Fibroblast of skin of scalp (primary cell): Measurements from ENCODE around the gene ZNF211. TPM values are rescaled to one million over a fixed set of nuclear protein-coding genes. Genes with fewer than 3 reads are reported as not detected.

Experiments
- DNase-seq: peaks from one replicate; pipeline ENCODE4 v3.0.0-alpha.2; 2013
- polyA plus RNA-seq, 2 experiments: library from polyadenylated mRNA; unstranded; fragments of 120-200 nt; gene quantifications; one replicate each; pipeline ENCODE4 v1.2.1, GENCODE V29; 2013; ENCODE audit not compliant: insufficient read length in 2 of 2

ZNF211 gene
- 6.6 TPM for polyA plus RNA-seq (2013, experiment 1 of 2; ENCODE audit: insufficient read length)
- 8.1 TPM for polyA plus RNA-seq (2013, experiment 2 of 2; ENCODE audit: insufficient read length)

- DNase-seq, result peak; percentile 95
Measured at GRCh38 chr19:57632987-57633831, at the start of gene ZNF211. TSS of gene ZNF211 (plus strand) at chr19:57633168. CDS start at chr19:57633347, 179 bp downstream.

DNA sequence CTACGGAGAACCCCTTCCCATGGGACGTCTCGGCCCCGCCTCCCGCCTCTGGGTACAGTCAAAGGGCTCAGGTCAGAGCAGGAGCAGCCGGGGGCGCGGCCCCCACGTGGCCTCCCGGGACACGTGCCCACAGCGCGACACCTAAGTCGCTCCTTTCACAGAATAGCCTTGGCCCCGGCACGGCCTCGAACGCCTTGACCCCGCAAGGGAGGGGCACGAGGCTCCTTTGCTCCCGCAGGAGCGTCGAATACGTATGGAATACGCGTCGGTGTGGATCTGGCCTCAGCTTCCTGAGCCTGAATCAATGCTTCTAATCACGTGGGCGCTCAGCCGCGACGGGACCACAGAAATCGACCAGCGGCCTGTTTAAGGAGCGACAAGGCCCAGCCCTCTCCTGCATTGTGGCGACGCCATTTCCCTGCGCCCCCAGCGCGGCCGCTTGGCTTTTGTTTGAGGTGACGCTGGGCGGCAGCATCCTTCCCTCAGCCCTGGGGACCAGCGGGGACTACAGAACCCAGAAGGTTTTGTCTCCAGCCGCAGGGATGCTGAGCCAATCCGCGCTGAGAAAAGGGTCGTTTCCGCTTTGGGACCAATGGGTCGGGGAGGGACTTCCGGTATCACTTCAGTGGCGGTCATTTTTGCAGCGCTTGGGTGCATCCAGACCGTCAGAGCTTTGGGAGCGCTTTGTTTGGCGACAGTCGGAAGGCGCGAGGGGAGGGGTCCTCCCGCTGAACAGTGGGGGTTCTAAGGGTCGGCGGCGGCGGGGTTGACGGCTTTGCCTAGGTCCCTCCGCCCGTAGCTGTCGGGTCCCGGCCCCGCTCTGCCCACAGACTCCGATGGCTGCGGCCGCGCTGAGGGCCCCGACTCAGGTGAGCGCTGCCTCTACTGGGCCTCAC lies 49.2 kb upstream of the ZNF211 start, which contains the start of gene ZIK1:
Gene ZIK1 (plus strand): TSS at position 625 of the 896 bp plus-strand sequence. CDS start 212 bp downstream, at position 837.
- peak; percentile 97 for DNase-seq

GRCh38 chr19:57587529-57587928 lies 45.4 kb upstream of the ZNF211 start:
- DNase-seq, result no peak

GRCh38 chr19:57599377-57599760 lies 33.6 kb upstream of the ZNF211 start:
- DNase-seq, result no peak

- peak; percentile 95 for DNase-seq
Measured at GRCh38 chr19:57599761-57600383, 33.1 kb upstream of the ZNF211 start, which contains the start of gene ZNF530. TSS of gene ZNF530 (plus strand) at chr19:57599885. CDS start at chr19:57604346, 4,461 bp downstream.

DNA sequence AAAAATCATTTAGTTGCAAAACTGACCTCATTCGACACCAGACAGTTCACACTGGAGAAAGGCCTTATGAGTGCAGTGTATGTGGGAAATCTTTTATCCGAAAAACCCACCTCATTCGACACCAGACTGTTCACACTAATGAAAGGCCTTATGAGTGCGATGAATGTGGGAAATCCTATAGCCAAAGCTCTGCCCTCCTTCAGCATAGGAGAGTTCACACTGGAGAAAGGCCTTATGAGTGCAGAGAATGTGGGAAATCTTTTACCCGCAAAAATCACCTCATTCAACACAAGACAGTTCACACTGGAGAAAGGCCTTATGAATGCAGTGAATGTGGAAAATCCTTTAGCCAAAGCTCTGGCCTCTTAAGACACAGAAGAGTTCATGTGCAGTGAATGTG lies 26.0 kb upstream of the ZNF211 start:
- DNase-seq, result no peak

DNA sequence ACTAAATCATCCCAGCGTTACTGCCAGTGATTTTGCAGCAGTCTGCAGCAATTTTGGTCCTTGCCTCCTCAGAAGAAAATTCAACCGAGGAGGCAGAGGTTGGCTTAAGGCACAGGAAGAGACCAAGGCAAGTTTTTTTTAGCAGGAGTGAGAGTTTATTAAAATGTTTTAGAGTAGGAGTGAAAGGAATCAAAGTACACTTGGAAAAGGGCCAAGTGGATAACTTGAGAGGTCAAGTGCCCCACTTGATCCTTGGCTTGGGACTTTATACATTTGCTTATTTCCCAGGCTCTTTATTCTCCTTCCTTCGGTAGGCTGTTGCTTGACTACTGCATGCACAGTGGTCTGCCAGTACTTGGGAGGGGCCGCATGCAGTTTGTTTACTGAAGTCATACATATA lies 21.9 kb upstream of the ZNF211 start:
- DNase-seq, result no peak

GRCh38 chr19:57613941-57614743 lies 18.8 kb upstream of the ZNF211 start, which contains the start of gene ZNF134:
TSS of gene ZNF134 (plus strand) at chr19:57614242. CDS start at chr19:57619469, 5,227 bp downstream.
- peak; percentile 91 for DNase-seq

DNA sequence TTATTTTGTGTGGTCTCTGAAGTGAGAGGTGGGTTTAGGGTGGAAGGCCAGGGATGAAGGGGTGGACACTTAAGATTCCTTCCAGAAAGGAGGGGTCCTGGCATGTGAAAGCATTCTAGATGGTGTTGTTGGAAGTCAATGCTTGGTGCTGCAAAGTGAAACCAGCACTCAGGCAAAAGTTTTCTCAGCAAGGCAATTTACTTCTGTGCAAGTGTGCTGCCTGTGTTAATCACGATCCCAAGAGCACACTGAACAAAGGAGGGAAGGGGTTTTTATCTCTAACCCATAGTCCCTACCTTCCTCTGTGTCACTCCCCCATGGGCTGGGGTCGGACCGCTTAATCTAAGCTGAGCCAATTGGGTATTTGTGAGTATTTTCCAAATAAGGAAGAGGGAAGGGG lies 17.6 kb upstream of the ZNF211 start:
- DNase-seq, result no peak

DNA sequence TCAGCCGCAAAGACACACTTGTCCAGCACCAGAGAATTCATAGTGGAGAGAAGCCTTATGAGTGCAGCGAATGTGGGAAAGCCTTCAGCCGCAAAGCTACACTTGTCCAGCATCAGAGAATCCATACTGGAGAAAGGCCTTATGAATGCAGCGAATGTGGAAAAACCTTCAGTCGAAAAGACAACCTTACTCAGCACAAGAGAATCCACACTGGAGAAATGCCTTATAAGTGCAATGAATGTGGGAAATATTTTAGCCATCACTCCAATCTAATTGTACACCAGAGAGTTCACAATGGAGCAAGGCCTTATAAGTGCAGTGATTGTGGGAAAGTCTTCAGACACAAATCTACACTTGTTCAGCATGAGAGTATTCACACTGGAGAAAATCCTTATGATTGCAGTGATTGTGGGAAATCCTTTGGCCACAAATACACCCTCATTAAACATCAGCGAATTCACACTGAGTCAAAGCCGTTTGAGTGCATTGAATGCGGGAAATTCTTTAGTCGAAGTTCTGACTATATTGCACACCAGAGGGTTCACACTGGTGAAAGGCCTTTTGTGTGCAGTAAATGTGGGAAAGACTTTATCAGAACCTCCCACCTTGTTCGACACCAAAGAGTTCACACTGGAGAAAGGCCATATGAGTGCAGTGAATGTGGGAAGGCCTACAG lies 12.2 kb upstream of the ZNF211 start:
- no peak for DNase-seq

DNA sequence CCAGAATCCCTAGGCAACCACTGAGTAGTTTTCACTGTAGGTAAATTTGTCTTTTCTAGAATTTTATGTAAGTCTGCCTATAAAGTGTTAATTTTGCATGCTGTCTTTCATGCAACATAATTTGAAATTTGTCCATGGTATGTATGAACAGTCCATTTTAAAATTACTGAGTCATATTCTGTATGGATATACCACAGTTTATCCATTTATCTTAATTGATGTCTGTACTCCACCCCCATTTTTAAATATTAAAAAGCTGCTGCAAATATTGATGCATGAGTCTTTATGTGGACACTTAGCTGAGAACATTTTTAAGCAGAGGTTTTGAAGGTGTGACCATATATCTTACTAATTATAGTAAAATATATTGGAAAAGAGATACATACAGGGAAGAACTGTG lies 9.9 kb upstream of the ZNF211 start:
- DNase-seq, result no peak

- DNase-seq, result no peak
Measured at GRCh38 chr19:57633832-57634131, 814 bp downstream of the ZNF211 start.

DNA sequence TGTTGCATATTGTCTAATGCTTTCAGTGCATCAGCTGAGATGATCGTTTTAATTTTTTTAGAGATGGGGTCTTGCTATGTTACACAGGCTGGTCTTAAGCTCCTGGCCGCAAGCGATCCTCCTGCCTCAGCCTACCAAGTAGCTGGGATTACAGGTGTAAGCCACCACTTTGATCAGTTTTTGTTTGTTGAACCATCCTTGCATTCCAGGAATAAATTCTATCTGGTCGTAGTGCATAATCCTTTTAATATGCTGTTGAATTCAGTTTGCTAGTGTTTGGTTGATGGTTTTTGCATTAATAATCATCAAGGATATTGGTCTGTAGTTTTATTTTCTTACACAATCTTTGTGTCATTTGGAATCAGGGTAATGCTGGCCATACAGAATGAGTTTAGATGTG lies 4.4 kb downstream of the ZNF211 start:
- no peak for DNase-seq

GRCh38 chr19:57641715-57642234 lies 8.8 kb downstream of the ZNF211 start:
- DNase-seq, result no peak

DNA sequence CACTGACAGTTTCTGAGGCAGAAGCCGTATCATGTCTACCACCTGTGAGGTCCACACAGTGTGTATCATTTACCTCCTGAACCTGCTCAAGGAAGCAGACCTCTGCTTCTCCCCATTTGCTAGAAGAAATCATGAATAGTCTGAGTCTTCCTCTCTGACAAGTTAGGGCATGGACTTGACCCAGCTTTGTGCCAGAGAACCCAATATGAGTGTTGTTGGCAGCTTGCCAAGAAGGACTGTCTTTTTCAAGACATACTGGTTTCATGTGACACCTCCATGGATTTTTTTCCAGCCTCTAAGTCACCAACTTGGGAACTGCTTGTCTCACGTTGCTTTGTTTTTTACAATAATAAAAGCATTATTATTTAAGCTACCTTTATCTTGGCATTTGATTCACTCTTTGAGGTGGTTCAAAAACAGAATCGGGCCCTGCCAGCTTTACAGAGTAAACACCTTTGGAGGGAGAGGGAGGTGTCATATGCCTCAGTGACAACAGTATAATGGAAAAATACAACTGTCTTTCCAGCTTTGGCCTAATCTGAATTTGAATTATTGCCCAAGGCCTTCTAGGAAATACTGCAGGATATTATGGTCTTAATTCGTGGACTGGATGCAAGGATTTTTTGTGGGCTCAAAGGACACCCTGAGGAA lies 9.6 kb downstream of the ZNF211 start:
- DNase-seq, result no peak

GRCh38 chr19:57643734-57644133 lies 10.8 kb downstream of the ZNF211 start:
- DNase-seq, result no peak

DNA sequence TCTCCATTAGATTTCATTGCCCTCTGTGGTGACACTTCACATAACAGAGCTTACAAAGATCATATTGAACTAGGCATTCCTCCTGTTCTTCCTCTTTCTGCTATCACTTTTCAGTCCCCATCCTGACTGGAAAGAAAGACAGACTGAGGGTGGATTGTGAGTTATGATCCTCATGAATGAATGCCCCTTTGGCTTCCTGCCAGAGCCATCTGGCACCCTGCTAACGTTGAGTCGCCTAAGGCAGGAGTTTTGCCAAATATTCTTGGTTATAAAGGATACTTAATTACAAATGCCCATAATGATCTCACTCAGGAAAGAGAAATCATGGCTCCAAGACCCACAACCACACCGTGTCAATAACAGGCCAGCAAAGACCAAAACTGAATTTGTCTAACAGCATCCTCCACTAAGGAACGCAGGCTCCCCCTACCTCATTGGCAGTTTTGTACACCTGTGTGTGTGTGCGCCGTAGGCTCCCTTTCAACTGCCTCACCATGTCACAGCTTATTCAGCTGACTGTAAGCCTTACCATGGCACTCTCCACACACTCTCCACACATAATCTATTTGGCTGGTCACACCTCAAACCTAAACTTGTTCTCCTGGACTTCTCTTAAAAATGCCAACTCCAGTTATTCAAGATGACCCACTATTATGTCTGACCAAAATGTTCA lies 15.5 kb downstream of the ZNF211 start:
- no peak for DNase-seq

DNA sequence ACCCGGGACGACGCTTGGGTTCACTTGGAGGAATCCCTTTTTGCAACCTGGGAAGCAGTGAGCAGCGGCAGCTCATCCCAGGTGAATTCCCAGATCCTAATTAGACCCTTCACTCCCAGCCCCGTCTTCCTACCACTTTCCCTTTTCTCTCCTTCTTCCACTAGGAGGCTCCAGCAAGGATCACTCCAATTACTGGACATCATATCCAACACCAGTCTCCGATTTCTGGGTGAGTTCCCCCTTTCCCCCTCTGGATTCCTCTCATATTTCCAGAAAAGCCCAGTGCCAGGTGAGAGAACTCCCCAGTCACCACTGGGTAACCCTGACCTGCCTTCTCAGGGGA lies 18.7 kb downstream of the ZNF211 start:
- no peak for DNase-seq

- DNase-seq, result no peak
Measured at GRCh38 chr19:57653689-57654088, 20.7 kb downstream of the ZNF211 start.

DNA sequence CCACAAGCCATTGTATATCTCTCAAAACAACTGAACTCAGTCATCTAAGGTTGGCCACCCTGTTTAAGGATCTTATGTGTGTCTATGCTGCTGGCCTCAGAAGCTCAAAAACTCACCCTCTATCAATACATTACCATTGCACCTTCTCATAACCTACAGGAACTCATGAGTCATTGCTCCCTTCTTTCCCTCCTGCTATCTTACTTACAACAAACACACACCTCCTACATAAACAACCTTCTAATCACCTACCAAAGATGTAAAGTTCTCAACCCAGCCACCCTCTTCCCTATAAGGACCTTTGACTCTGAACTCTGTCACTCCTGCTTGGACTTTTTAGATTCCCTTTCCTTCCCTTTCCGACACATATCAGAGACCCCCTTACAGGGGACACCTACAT lies 22.5 kb downstream of the ZNF211 start:
- DNase-seq, result no peak
